Upper lobe of left lung (tissue), 6 donors: ENCODE results near the gene INPP4B. TPM values are rescaled to one million over a fixed set of nuclear protein-coding genes. Genes with fewer than 3 reads are reported as not detected.

Source experiments
- ATAC-seq, 2 donors: fragments of 200-7000 bp; cut with Tn5 transposase; one replicate each; pipeline ENCODE4 v1.9.1; 2022; ENCODE audit warnings: mild to moderate bottlenecking in 2 of 2, moderate library complexity in 2 of 2; ENCODE audit not compliant: low FRiP score in 2 of 2
- DNase-seq, 2 donors: peaks; one replicate each; pipeline ENCODE4 v3.0.0-alpha.2; 2019 to 2020
- H3K27ac ChIP-seq, 4 donors: fragments of 200-600 bp; sonication (generic); one replicate each; pipeline ENCODE4 v1.5.1; 2016 to 2019
- H3K27me3 ChIP-seq, 4 donors: fragments of 200-600 bp; sonication (generic); one replicate each; pipeline ENCODE4 v1.5.1; 2017 to 2019
- H3K36me3 ChIP-seq, 4 donors: fragments of 200-600 bp; sonication (generic); one replicate each; pipeline ENCODE4 v1.5.1; 2016 to 2019
- H3K4me1 ChIP-seq, 4 donors: fragments of 200-600 bp; sonication (generic); one replicate each; pipeline ENCODE4 v1.5.1; 2018 to 2019
- H3K4me3 ChIP-seq, 4 donors: fragments of 200-600 bp; sonication (generic); one replicate each; pipeline ENCODE4 v1.5.1; 2017 to 2019; ENCODE audit warnings: mild to moderate bottlenecking in 2 of 4, moderate library complexity in 1 of 4
- H3K9me3 ChIP-seq, 4 donors: fragments of 200-600 bp; sonication (generic); one replicate each; pipeline ENCODE4 v1.5.1; 2018 to 2019
- EP300 ChIP-seq, 4 donors: sonication (generic); formaldehyde crosslinking; IDR thresholded peaks; one replicate each; pipeline ENCODE4 v1.5.1; 2017; ENCODE audit warnings: antibody characterized with exemption in 4 of 4, control low read depth in 2 of 4
- POLR2A ChIP-seq, 4 donors: fragments of 450-650 bp; IDR thresholded peaks; one replicate each; pipeline ENCODE4 v1.5.1; 2016 to 2017; ENCODE audit warnings: antibody characterized with exemption in 4 of 4, mild to moderate bottlenecking in 2 of 4
- POLR2AphosphoS5 ChIP-seq, 2 donors: sonication (generic); formaldehyde crosslinking; IDR thresholded peaks; one replicate each; pipeline ENCODE4 v1.5.1; 2017; ENCODE audit warnings: antibody characterized with exemption in 2 of 2
- WGBS, 2 donors: methylation state at CpG; one replicate each; pipeline ENCODE4 v1.1.5; 2017 to 2018; 5-methylcytosine and 5-hydroxymethylcytosine counted together
- total RNA-seq, 6 donors: library from RNA; depleted of rRNA in 4 of 6; stranded (reverse); fragments of >200 nt in 4 of 6; gene quantifications; one replicate each; pipeline versions ENCODE4 v1.1.0 to v1.2.1, GENCODE V29; 2016 to 2021
- TF ChIP-seq, protein P1 (sequence below), 6 experiments: fragments of 450-650 bp in 4 of 6; fragments of 200-600 bp in 2 of 6; sonication (generic) in 2 of 6; IDR thresholded peaks; one replicate each; pipeline ENCODE4 v1.5.1; 2016 to 2019; ENCODE audit warnings: antibody characterized with exemption in 6 of 6
- donor health status: DM: no; HTN: no; CAD: no; lungs with moderate emphysema.
- donor health status: DM: no; HTN: yes; CAD: no; lungs with severe emphysema.

INPP4B gene
- total RNA-seq, 6 donors from 2014 or later: 4.7 to 31.4 (median 10.4) TPM

DNA sequence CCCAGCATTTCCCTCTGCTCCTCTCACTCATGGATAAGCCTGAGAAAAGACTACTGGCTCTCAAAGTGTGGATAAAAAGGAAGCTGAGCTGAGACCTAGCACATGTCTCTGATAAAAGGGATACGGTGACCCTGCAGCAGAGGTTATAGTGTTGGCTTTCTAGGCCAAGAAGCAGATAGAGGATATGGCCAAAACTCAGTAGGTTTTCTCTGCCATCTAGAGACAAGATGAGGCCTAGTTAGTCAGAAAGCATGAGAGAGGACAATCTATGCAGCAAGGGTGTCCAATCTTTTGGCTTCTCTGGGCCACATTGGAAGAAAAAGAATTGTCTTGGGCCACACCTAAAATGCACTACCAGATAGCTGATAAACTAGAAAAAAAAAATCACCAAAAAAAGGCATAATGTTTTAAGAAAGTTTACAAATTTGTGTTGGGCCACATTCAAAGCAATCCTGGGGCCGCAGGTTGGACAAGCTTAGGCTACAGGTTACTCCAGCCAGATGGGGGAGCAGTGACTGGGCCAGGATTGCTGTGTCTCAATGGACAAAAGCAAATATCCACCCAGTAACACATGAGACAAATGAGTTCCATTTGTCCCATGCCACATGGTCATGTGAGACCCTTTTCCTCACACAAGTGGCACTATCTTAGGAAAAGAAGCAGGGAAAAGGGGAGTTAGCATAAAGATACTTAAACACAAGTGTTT, 411.4 kb downstream of the INPP4B start:
- no peaks in the 10 kb centered on the region for H3K4me1 ChIP-seq
- no peak overlapping the region for H3K4me3 ChIP-seq
- 90 to 100% methylated on average over 2 of the region's 2 CpGs for WGBS, 2 donors
- no peak overlapping the region for H3K27ac ChIP-seq
- DNase-seq (no peak), ATAC-seq (no peak)
- H3K36me3 ChIP-seq: no peaks in the 10 kb centered on the region
- H3K9me3 ChIP-seq: no peaks in the 10 kb centered on the region
- H3K27me3 ChIP-seq: no peaks in the 10 kb centered on the region
- TF ChIP-seq POLR2A (IDR thresholded peaks at IDR 0.05) (no peak), EP300 (IDR thresholded peaks at IDR 0.05) (no peak), POLR2AphosphoS5 (IDR thresholded peaks at IDR 0.05) (no peak)
- TF ChIP-seq, protein P1, sequence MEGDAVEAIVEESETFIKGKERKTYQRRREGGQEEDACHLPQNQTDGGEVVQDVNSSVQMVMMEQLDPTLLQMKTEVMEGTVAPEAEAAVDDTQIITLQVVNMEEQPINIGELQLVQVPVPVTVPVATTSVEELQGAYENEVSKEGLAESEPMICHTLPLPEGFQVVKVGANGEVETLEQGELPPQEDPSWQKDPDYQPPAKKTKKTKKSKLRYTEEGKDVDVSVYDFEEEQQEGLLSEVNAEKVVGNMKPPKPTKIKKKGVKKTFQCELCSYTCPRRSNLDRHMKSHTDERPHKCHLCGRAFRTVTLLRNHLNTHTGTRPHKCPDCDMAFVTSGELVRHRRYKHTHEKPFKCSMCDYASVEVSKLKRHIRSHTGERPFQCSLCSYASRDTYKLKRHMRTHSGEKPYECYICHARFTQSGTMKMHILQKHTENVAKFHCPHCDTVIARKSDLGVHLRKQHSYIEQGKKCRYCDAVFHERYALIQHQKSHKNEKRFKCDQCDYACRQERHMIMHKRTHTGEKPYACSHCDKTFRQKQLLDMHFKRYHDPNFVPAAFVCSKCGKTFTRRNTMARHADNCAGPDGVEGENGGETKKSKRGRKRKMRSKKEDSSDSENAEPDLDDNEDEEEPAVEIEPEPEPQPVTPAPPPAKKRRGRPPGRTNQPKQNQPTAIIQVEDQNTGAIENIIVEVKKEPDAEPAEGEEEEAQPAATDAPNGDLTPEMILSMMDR (IDR thresholded peaks at IDR 0.05): no peak

DNA sequence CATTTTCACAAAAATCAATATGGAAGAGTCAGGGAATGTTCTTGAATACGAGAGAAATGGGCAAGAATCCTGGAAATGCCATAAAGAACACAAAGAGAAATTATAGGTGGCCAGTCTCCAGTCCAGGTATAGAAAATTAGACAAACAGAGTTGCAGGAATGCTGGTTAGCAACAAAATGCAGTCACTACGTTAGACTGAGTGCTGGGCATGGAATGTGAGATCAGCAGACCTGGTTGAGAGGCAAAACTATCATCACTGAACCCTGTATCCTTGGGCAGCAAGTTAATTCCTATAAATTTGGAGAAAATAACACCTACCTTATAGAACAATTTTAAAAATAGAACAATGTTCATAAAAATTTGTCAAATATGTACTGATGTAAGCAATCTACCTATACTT, 417.4 kb downstream of the INPP4B start:
- WGBS, 2 donors: 82 to 91% methylated on average over 2 of the region's 2 CpGs
- DNase-seq (no peak), ATAC-seq (no peak)
- no peaks in the 10 kb centered on the region for H3K4me1 ChIP-seq
- no peaks in the 10 kb centered on the region for H3K27me3 ChIP-seq
- TF ChIP-seq EP300 (IDR thresholded peaks at IDR 0.05) (no peak), POLR2A (IDR thresholded peaks at IDR 0.05) (no peak), POLR2AphosphoS5 (IDR thresholded peaks at IDR 0.05) (no peak)
- TF ChIP-seq, protein P1 (IDR thresholded peaks at IDR 0.05): no peak
- no peak overlapping the region for H3K4me3 ChIP-seq
- no peaks in the 10 kb centered on the region for H3K36me3 ChIP-seq
- no peaks in the 10 kb centered on the region for H3K9me3 ChIP-seq
- H3K27ac ChIP-seq: no peak overlapping the region

GRCh38 chr4:142427456-142427855, 418.6 kb downstream of the INPP4B start:
- TF ChIP-seq POLR2A (IDR thresholded peaks at IDR 0.05) (no peak), POLR2AphosphoS5 (IDR thresholded peaks at IDR 0.05) (no peak), EP300 (IDR thresholded peaks at IDR 0.05) (no peak)
- TF ChIP-seq, protein P1 (IDR thresholded peaks at IDR 0.05): no peak
- DNase-seq (no peak), ATAC-seq (no peak)
- no peaks in the 10 kb centered on the region for H3K9me3 ChIP-seq
- no peak overlapping the region for H3K27ac ChIP-seq
- 91 to 92% methylated on average over 1 of the region's 1 CpG for WGBS, 2 donors
- no peaks in the 10 kb centered on the region for H3K27me3 ChIP-seq
- no peaks in the 10 kb centered on the region for H3K36me3 ChIP-seq
- no peaks in the 10 kb centered on the region for H3K4me1 ChIP-seq
- H3K4me3 ChIP-seq: no peak overlapping the region

DNA sequence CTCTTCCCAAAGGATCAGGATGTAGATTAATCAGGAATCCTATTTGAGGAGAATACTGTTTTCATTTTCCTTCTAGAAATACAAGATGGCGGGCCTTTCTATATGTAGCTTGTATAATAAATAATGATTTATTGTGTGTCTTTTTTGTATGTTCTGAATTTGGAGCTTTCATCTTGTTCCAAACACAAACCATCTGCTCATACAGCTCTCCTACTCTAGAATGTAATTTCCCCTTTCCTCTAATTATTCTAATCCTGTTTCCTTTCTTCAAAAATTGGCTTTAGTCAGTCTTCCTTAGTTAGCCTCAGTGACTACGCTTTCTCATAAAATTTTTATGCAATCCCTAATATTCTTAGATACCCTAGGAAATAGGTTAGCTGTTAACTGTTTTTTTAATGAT, 422.2 kb downstream of the INPP4B start:
- Histone ChIP-seq H3K27ac (no peak overlapping the region), H3K27me3 (no peaks in the 10 kb centered on the region), H3K36me3 (no peaks in the 10 kb centered on the region), H3K4me3 (no peak overlapping the region), H3K9me3 (no peaks in the 10 kb centered on the region), H3K4me1 (no peaks in the 10 kb centered on the region)
- DNase-seq (no peak), ATAC-seq (no peak)
- no peak for TF ChIP-seq POLR2A (IDR thresholded peaks at IDR 0.05)
- TF ChIP-seq EP300 (IDR thresholded peaks at IDR 0.05): no peak
- TF ChIP-seq, protein P1 (IDR thresholded peaks at IDR 0.05): no peak
- no peak for TF ChIP-seq POLR2AphosphoS5 (IDR thresholded peaks at IDR 0.05)
- WGBS, 2 donors: 78% methylated on average over 2 of the region's 2 CpGs
